Glomerular visceral epithelial cell (primary cell): ENCODE results near the gene CLK2.
"Not testable (repeated sequence)": the region's sequence is repeated elsewhere in the genome, so short reads cannot be mapped to it uniquely, and the experiment has no call there.

ENCODE experiments used
- DNase-seq: peaks from one replicate; pipeline ENCODE4 v3.0.0-alpha.2; 2016; ENCODE audit errors: extremely low spot score

The CLK2 gene

GRCh38 chr1:155242805-155243358, 30.4 kb downstream of the CLK2 start:
- no peak for DNase-seq

- no peak for DNase-seq
Measured at GRCh38 chr1:155241841-155242264, 31.5 kb downstream of the CLK2 start.

GRCh38 chr1:155241069-155241679, 32.1 kb downstream of the CLK2 start:
- DNase-seq, result peak; percentile 75

GRCh38 chr1:155236451-155236850, 36.9 kb downstream of the CLK2 start:
- DNase-seq, result no peak

- not testable (repeated sequence) for DNase-seq
Measured at GRCh38 chr1:155235375-155235774, 37.9 kb downstream of the CLK2 start.

GRCh38 chr1:155233502-155233901, 39.8 kb downstream of the CLK2 start:
- DNase-seq, result not testable (repeated sequence)

- DNase-seq, result peak; percentile 50
Measured at GRCh38 chr1:155232001-155232978, 41.0 kb downstream of the CLK2 start.

GRCh38 chr1:155231302-155231701, 42.0 kb downstream of the CLK2 start:
- not testable (repeated sequence) for DNase-seq

GRCh38 chr1:155228096-155228427, 45.2 kb downstream of the CLK2 start:
- DNase-seq, result no peak

- peak; percentile 100 for DNase-seq
Measured at GRCh38 chr1:155227261-155228095, 45.8 kb downstream of the CLK2 start.

GRCh38 chr1:155226910-155227260, 46.4 kb downstream of the CLK2 start:
- no peak for DNase-seq

- peak; percentile 83 for DNase-seq
Measured at GRCh38 chr1:155226188-155226909, 47.0 kb downstream of the CLK2 start.

- DNase-seq, result not testable (repeated sequence)
Measured at GRCh38 chr1:155225404-155225759, 47.9 kb downstream of the CLK2 start.

- no peak for DNase-seq
Measured at GRCh38 chr1:155223047-155223446, 50.3 kb downstream of the CLK2 start.

GRCh38 chr1:155220211-155220965, 52.9 kb downstream of the CLK2 start:
- DNase-seq, result not testable (repeated sequence)

GRCh38 chr1:155219592-155220031, 53.7 kb downstream of the CLK2 start:
- peak; percentile 36 for DNase-seq

- peak; percentile 68 for DNase-seq
Measured at GRCh38 chr1:155218854-155219591, 54.3 kb downstream of the CLK2 start.

- DNase-seq, result not testable (repeated sequence)
Measured at GRCh38 chr1:155214702-155215101, 58.6 kb downstream of the CLK2 start.
